GM12878 (cell line): ENCODE data around the gene TMPRSS11F. TPM values are rescaled to one million over a fixed set of nuclear protein-coding genes. Genes with fewer than 3 reads are reported as not detected.

Source experiments
- EGR1 ChIP-seq, 2 experiments: IDR thresholded peaks; 1 replicate in 1 of 2; 2 replicates in 1 of 2; pipeline ENCODE4 v1.6.1; 2011 to 2012; ENCODE audit warnings: low read depth in 2 of 2, low read length in 2 of 2, borderline replicate concordance in 1 of 2, mild to moderate bottlenecking in 1 of 2, moderate library complexity in 1 of 2
- EP300 ChIP-seq, 2 experiments: fragments of 150-350 bp in 1 of 2; IDR thresholded peaks; 2 replicates each; pipeline ENCODE4 v1.6.1; 2011 to 2012; ENCODE audit warnings: low read depth in 2 of 2, low read length in 2 of 2, borderline replicate concordance in 1 of 2, improper control_type of control experiment in 1 of 2, inconsistent platforms in 1 of 2; ENCODE audit not compliant: control insufficient read depth in 1 of 2
- FOS ChIP-seq: IDR thresholded peaks from 3 replicates; pipeline ENCODE4 v1.6.1; 2011; ENCODE audit warnings: borderline replicate concordance; ENCODE audit not compliant: insufficient read length; ENCODE audit errors: extremely low read depth
- SREBF2 ChIP-seq: IDR thresholded peaks from 2 replicates; pipeline ENCODE4 v1.6.1; 2012; ENCODE audit warnings: mild to moderate bottlenecking, low read length
- polyA plus RNA-seq, 11 experiments: library from polyadenylated mRNA; depleted of rRNA in 4 of 11; unstranded in 6 of 11; stranded (reverse) in 5 of 11; fragments of >200 nt; fragmentation: Nextera tagmentation in 4 of 11; fragmentation: Illumina TruSeq in 1 of 11; extraction: Ambion mirVana in 4 of 11; extraction: Trizol in 1 of 11; gene quantifications; 1 replicate in 1 of 11; 2 replicates in 10 of 11; pipeline versions ENCODE4 v1.2.1 to v1.2.3, GENCODE V29; 2011 to 2016; ENCODE audit warnings: inconsistent platforms in 2 of 11, missing spikeins in 2 of 11, low read depth in 1 of 11
- total RNA-seq, 4 experiments: library from RNA; depleted of rRNA in 3 of 4; stranded (reverse); fragments of >200 nt in 3 of 4; fragmentation: Illumina TruSeq in 1 of 4; extraction: Trizol in 1 of 4; gene quantifications; 2 replicates each; pipeline versions ENCODE4 v1.2.1 to v1.2.3, GENCODE V29; 2013 to 2021
- TF ChIP-seq, protein P1 (sequence below): IDR thresholded peaks from 2 replicates; pipeline ENCODE4 v1.6.1; 2012; ENCODE audit warnings: improper control_type of control experiment, low read depth, low read length; ENCODE audit not compliant: insufficient replicate concordance
- TF ChIP-seq, protein P2 (sequence below): fragments of 450-650 bp; IDR thresholded peaks from 2 replicates; pipeline ENCODE4 v1.6.1; 2016; ENCODE audit warnings: mild to moderate bottlenecking

The TMPRSS11F gene
- total and polyA plus RNA-seq, 10 of the 15 experiments (the other 5 are each of a cell fraction or from before 2014, with no cell fraction given): not detected

DNA sequence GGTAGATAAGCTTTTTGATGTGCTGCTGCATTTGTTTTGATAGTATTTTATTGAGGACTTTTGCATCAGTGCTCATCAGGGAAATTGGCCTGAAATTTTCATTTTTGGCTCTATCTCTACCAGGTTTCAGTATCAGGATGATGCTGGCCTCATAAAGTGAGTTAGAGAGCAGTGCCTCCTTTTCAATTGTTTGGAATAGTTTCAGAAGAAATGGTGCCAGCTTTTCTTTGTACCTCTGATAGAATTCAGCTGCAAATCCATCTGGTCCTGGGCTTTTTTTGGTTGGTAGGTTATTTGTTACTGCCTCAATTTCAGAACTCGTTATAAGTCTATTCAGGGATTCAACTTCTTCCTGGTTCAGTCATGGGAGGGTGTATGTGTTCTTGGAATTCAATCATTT lies 15.6 kb upstream of the TMPRSS11F start (continued):
- TF ChIP-seq, protein P1, sequence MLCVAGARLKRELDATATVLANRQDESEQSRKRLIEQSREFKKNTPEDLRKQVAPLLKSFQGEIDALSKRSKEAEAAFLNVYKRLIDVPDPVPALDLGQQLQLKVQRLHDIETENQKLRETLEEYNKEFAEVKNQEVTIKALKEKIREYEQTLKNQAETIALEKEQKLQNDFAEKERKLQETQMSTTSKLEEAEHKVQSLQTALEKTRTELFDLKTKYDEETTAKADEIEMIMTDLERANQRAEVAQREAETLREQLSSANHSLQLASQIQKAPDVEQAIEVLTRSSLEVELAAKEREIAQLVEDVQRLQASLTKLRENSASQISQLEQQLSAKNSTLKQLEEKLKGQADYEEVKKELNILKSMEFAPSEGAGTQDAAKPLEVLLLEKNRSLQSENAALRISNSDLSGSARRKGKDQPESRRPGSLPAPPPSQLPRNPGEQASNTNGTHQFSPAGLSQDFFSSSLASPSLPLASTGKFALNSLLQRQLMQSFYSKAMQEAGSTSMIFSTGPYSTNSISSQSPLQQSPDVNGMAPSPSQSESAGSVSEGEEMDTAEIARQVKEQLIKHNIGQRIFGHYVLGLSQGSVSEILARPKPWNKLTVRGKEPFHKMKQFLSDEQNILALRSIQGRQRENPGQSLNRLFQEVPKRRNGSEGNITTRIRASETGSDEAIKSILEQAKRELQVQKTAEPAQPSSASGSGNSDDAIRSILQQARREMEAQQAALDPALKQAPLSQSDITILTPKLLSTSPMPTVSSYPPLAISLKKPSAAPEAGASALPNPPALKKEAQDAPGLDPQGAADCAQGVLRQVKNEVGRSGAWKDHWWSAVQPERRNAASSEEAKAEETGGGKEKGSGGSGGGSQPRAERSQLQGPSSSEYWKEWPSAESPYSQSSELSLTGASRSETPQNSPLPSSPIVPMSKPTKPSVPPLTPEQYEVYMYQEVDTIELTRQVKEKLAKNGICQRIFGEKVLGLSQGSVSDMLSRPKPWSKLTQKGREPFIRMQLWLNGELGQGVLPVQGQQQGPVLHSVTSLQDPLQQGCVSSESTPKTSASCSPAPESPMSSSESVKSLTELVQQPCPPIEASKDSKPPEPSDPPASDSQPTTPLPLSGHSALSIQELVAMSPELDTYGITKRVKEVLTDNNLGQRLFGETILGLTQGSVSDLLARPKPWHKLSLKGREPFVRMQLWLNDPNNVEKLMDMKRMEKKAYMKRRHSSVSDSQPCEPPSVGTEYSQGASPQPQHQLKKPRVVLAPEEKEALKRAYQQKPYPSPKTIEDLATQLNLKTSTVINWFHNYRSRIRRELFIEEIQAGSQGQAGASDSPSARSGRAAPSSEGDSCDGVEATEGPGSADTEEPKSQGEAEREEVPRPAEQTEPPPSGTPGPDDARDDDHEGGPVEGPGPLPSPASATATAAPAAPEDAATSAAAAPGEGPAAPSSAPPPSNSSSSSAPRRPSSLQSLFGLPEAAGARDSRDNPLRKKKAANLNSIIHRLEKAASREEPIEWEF: no peak
- no peak for TF ChIP-seq EGR1 (IDR thresholded peaks at IDR 0.05; ENCODE audit: borderline replicate concordance in 1 of 2, low read depth in 2 of 2, low read length in 2 of 2)
- no peak for TF ChIP-seq EP300 (IDR thresholded peaks at IDR 0.05; ENCODE audit: borderline replicate concordance in 1 of 2, control insufficient read depth in 1 of 2, low read depth in 2 of 2, low read length in 2 of 2)
- no peak for TF ChIP-seq FOS
- TF ChIP-seq SREBF2: no peak
- TF ChIP-seq, protein P2, sequence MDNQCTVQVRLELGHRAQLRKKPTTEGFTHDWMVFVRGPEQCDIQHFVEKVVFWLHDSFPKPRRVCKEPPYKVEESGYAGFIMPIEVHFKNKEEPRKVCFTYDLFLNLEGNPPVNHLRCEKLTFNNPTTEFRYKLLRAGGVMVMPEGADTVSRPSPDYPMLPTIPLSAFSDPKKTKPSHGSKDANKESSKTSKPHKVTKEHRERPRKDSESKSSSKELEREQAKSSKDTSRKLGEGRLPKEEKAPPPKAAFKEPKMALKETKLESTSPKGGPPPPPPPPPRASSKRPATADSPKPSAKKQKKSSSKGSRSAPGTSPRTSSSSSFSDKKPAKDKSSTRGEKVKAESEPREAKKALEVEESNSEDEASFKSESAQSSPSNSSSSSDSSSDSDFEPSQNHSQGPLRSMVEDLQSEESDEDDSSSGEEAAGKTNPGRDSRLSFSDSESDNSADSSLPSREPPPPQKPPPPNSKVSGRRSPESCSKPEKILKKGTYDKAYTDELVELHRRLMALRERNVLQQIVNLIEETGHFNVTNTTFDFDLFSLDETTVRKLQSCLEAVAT: no peak
